Neural progenitor cell (in vitro differentiated cells): ENCODE data around the gene NUCB1. TPM values are rescaled to one million over a fixed set of nuclear protein-coding genes. Genes with fewer than 3 reads are reported as not detected.

Source experiments
- DNase-seq: peaks from one replicate; pipeline ENCODE4 v3.0.0-alpha.2; 2016; ENCODE audit warnings: low spot score
- H2AFZ ChIP-seq: fragments of 200-600 bp; sonication (generic); replicated peaks from 2 replicates; pipeline ENCODE4 v1.6.1; 2016; ENCODE audit warnings: antibody characterized with exemption
- H3F3A ChIP-seq: fragments of 200-600 bp; sonication (generic); 2 replicates; pipeline ENCODE4 v1.6.1; 2016; ENCODE audit warnings: antibody characterized with exemption, low read depth
- H3K27ac ChIP-seq: fragments of 200-600 bp; sonication (generic); 2 replicates; pipeline ENCODE4 v1.5.1; 2016; ENCODE audit warnings: mild to moderate bottlenecking
- H3K27me3 ChIP-seq: fragments of 200-600 bp; sonication (generic); 2 replicates; pipeline ENCODE4 v1.6.1; 2016; ENCODE audit warnings: mild to moderate bottlenecking, moderate library complexity
- H3K36me3 ChIP-seq: fragments of 200-600 bp; sonication (generic); 2 replicates; pipeline ENCODE4 v1.5.1; 2016
- H3K4me1 ChIP-seq: fragments of 200-600 bp; sonication (generic); 2 replicates; pipeline ENCODE4 v1.6.1; 2016; ENCODE audit warnings: mixed run types
- H3K4me2 ChIP-seq: fragments of 200-600 bp; sonication (generic); 2 replicates; pipeline ENCODE4 v1.6.1; 2016
- H3K4me3 ChIP-seq: fragments of 200-600 bp; sonication (generic); 2 replicates; pipeline ENCODE4 v1.5.1; 2016
- H3K79me2 ChIP-seq: fragments of 200-600 bp; sonication (generic); 2 replicates; pipeline ENCODE4 v1.6.1; 2016; ENCODE audit warnings: low read depth
- H3K9ac ChIP-seq: fragments of 200-600 bp; sonication (generic); 2 replicates; pipeline ENCODE4 v1.6.1; 2016
- H3K9me3 ChIP-seq: fragments of 200-600 bp; sonication (generic); 2 replicates; pipeline ENCODE4 v1.5.1; 2016; ENCODE audit warnings: low read depth
- H4K20me1 ChIP-seq: fragments of 200-600 bp; sonication (generic); 2 replicates; pipeline ENCODE4 v1.6.1; 2016; ENCODE audit warnings: low read depth
- H3K27ac Mint-ChIP-seq: 3 replicates; pipeline ENCODE4 v1.8.0; 2021; ENCODE audit warnings: mixed read lengths
- H3K27me3 Mint-ChIP-seq: 2 replicates; pipeline ENCODE4 v1.8.0; 2022; ENCODE audit warnings: low read depth, mild to moderate bottlenecking, inconsistent platforms, moderate library complexity, mixed read lengths; ENCODE audit not compliant: insufficient read depth
- H3K36me3 Mint-ChIP-seq: 3 replicates; pipeline ENCODE4 v1.8.0; 2021; ENCODE audit warnings: mixed read lengths
- H3K4me1 Mint-ChIP-seq: 3 replicates; pipeline ENCODE4 v1.8.0; 2021; ENCODE audit warnings: mixed read lengths
- H3K4me3 Mint-ChIP-seq: 3 replicates; pipeline ENCODE4 v1.8.0; 2021; ENCODE audit warnings: mild to moderate bottlenecking, moderate library complexity, mixed read lengths
- H3K9me3 Mint-ChIP-seq: 3 replicates; pipeline ENCODE4 v1.8.0; 2020; ENCODE audit warnings: mixed read lengths
- CTCF ChIP-seq: fragments of 200-600 bp; sonication (generic); IDR thresholded peaks from 2 replicates; pipeline ENCODE4 v1.5.1; 2017; ENCODE audit warnings: antibody characterized with exemption, mild to moderate bottlenecking
- EZH2 ChIP-seq: fragments of 200-600 bp; sonication (generic); IDR thresholded peaks from 2 replicates; pipeline ENCODE4 v1.6.1; 2017; ENCODE audit warnings: antibody characterized with exemption, mild to moderate bottlenecking, moderate library complexity
- EZH2phosphoT487 ChIP-seq: fragments of 200-600 bp; sonication (generic); IDR thresholded peaks from 2 replicates; pipeline ENCODE4 v1.6.1; 2017; ENCODE audit warnings: antibody characterized with exemption
- total RNA-seq: library from RNA; depleted of rRNA; stranded (reverse); fragments of >200 nt; gene quantifications from 2 replicates; pipeline ENCODE4 v1.2.3, GENCODE V29; 2015; ENCODE audit warnings: low replicate concordance

NUCB1 gene
- total RNA-seq, 1 donor from 2014 or later = 73.5 TPM

GRCh38 chr19:48920949-48921348 is 20.8 kb downstream of the NUCB1 start:
- Histone ChIP-seq H3K9ac (no peak overlapping the region), H2AFZ (no peak overlapping the region), H3K4me1 (no peaks in the 10 kb centered on the region), H3K36me3 (no peaks in the 10 kb centered on the region), H3K4me2 (no peak overlapping the region), H3K27ac (no peak overlapping the region), H3K79me2 (no peaks in the 10 kb centered on the region), H3K9me3 (no peaks in the 10 kb centered on the region), H3K4me3 (no peak overlapping the region), H3F3A (no peaks in the 10 kb centered on the region), H4K20me1 (no peaks in the 10 kb centered on the region), H3K27me3 (no peaks in the 10 kb centered on the region)
- H3K27ac Mint-ChIP-seq = no peak overlapping the region
- H3K4me1 Mint-ChIP-seq = no peaks in the 10 kb centered on the region
- no peak for DNase-seq
- no peaks in the 10 kb centered on the region for H3K9me3 Mint-ChIP-seq
- peaks cover 16% of the 10 kb centered on the region for H3K36me3 Mint-ChIP-seq
- H3K4me3 Mint-ChIP-seq = no peak overlapping the region
- no peak for TF ChIP-seq EZH2
- no peak for TF ChIP-seq EZH2phosphoT487
- TF ChIP-seq CTCF = no peak
- no peaks in the 10 kb centered on the region for H3K27me3 Mint-ChIP-seq

GRCh38 chr19:48921721-48922500 is 21.8 kb downstream of the NUCB1 start:
- no peak overlapping the region for H3K9ac ChIP-seq
- Mint-ChIP-seq H3K9me3 (no peaks in the 10 kb centered on the region), H3K4me1 (no peaks in the 10 kb centered on the region), H3K27me3 (no peaks in the 10 kb centered on the region), H3K27ac (no peak overlapping the region), H3K4me3 (no peak overlapping the region), H3K36me3 (peaks cover 15% of the 10 kb centered on the region)
- H3K9me3 ChIP-seq = no peaks in the 10 kb centered on the region
- no peak overlapping the region for H3K4me2 ChIP-seq
- no peak for TF ChIP-seq EZH2
- TF ChIP-seq EZH2phosphoT487 = no peak
- no peak for TF ChIP-seq CTCF
- DNase-seq = no peak
- no peak overlapping the region for H2AFZ ChIP-seq
- no peaks in the 10 kb centered on the region for H4K20me1 ChIP-seq
- H3K4me1 ChIP-seq = no peaks in the 10 kb centered on the region
- no peak overlapping the region for H3K27ac ChIP-seq
- no peaks in the 10 kb centered on the region for H3K27me3 ChIP-seq
- H3K36me3 ChIP-seq = no peaks in the 10 kb centered on the region
- no peaks in the 10 kb centered on the region for H3F3A ChIP-seq
- H3K4me3 ChIP-seq = no peak overlapping the region
- no peaks in the 10 kb centered on the region for H3K79me2 ChIP-seq

GRCh38 chr19:48922548-48923490 is 22.7 kb downstream of the NUCB1 start:
- no peak for DNase-seq
- Mint-ChIP-seq H3K4me1 (no peaks in the 10 kb centered on the region), H3K36me3 (peaks cover 14% of the 10 kb centered on the region), H3K27ac (peak overlapping the region; percentile 65), H3K9me3 (no peaks in the 10 kb centered on the region), H3K27me3 (no peaks in the 10 kb centered on the region), H3K4me3 (no peak overlapping the region)
- H3K79me2 ChIP-seq = no peaks in the 10 kb centered on the region
- H3K9ac ChIP-seq = no peak overlapping the region
- H3K27me3 ChIP-seq = no peaks in the 10 kb centered on the region
- H3K27ac ChIP-seq = no peak overlapping the region
- no peaks in the 10 kb centered on the region for H4K20me1 ChIP-seq
- H3K9me3 ChIP-seq = no peaks in the 10 kb centered on the region
- TF ChIP-seq EZH2phosphoT487 (no peak), EZH2 (no peak), CTCF (no peak)
- no peak overlapping the region for H3K4me3 ChIP-seq
- H3K4me1 ChIP-seq = no peaks in the 10 kb centered on the region
- H2AFZ ChIP-seq = no peak overlapping the region
- H3K36me3 ChIP-seq = no peaks in the 10 kb centered on the region
- no peak overlapping the region for H3K4me2 ChIP-seq
- H3F3A ChIP-seq = no peaks in the 10 kb centered on the region
